HG02852 (cell line): Measurements from ENCODE around the gene SPTBN5.

Experiments
- ATAC-seq: cut with Tn5 transposase; IDR thresholded peaks from one replicate; pipeline ENCODE4 v1.9.1; 2021; ENCODE audit warnings: mild to moderate bottlenecking, moderate library complexity; ENCODE audit not compliant: unreplicated experiment

The SPTBN5 gene

GRCh38 chr15:41893422-41894250, at the start of gene SPTBN5:
SPTBN5 (minus strand) TSS chr15:41894053; CDS start chr15:41893497, 556 bp downstream.
- ATAC-seq: no peak

GRCh38 chr15:41942886-41943285, 49.0 kb upstream of the SPTBN5 start:
- no peak for ATAC-seq

GRCh38 chr15:41941644-41942415, 48.0 kb upstream of the SPTBN5 start:
- ATAC-seq: no peak

GRCh38 chr15:41940441-41940857, 46.6 kb upstream of the SPTBN5 start:
- no peak for ATAC-seq

- no peak for ATAC-seq
Measured at GRCh38 chr15:41939986-41940385, 46.1 kb upstream of the SPTBN5 start.

GRCh38 chr15:41937568-41937923, 43.7 kb upstream of the SPTBN5 start:
- ATAC-seq: no peak

GRCh38 chr15:41936649-41937567, 43.1 kb upstream of the SPTBN5 start:
- ATAC-seq: no peak

GRCh38 chr15:41936155-41936554, 42.3 kb upstream of the SPTBN5 start:
- ATAC-seq: no peak

GRCh38 chr15:41935566-41936020, 41.7 kb upstream of the SPTBN5 start:
- ATAC-seq: no peak

GRCh38 chr15:41934843-41935242, 41.0 kb upstream of the SPTBN5 start:
- no peak for ATAC-seq

- no peak for ATAC-seq
Measured at GRCh38 chr15:41933771-41934170, 39.9 kb upstream of the SPTBN5 start.

GRCh38 chr15:41933326-41933725, 39.5 kb upstream of the SPTBN5 start:
- no peak for ATAC-seq

GRCh38 chr15:41932511-41933289, 38.8 kb upstream of the SPTBN5 start:
- ATAC-seq: no peak

- no peak for ATAC-seq
Measured at GRCh38 chr15:41932101-41932500, 38.2 kb upstream of the SPTBN5 start.

GRCh38 chr15:41930867-41931222, 37.0 kb upstream of the SPTBN5 start:
- no peak for ATAC-seq

GRCh38 chr15:41930221-41930866, 36.5 kb upstream of the SPTBN5 start:
- no peak for ATAC-seq

GRCh38 chr15:41928637-41929620, 35.1 kb upstream of the SPTBN5 start:
- ATAC-seq: peak; percentile 65

GRCh38 chr15:41928100-41928499, 34.2 kb upstream of the SPTBN5 start:
- no peak for ATAC-seq

GRCh38 chr15:41927536-41927935, 33.7 kb upstream of the SPTBN5 start:
- no peak for ATAC-seq
